K562 (cell line): ENCODE results near the gene THAP11. TPM values are rescaled to one million over a fixed set of nuclear protein-coding genes. Genes with fewer than 3 reads are reported as not detected.
A peak's percentile ranks its signal among the peaks of the same experiment; 100 is the strongest.

ENCODE experiments used
- ATF7 ChIP-seq: fragments of 450-650 bp; IDR thresholded peaks from 2 replicates; pipeline ENCODE4 v1.7.1; 2014; ENCODE audit warnings: mild to moderate bottlenecking, moderate library complexity
- BACH1 ChIP-seq: fragments of 200-800 bp; sonication (Bioruptor generic); IDR thresholded peaks from 2 replicates; pipeline ENCODE4 v1.6.1; 2016; ENCODE audit warnings: missing genetic modification characterization, missing compliant biosample characterization
- JUND ChIP-seq, 2 experiments: IDR thresholded peaks; 2 replicates in 1 of 2; 3 replicates in 1 of 2; pipeline ENCODE4 v1.6.1; 2011; ENCODE audit warnings: borderline replicate concordance in 2 of 2, low read depth in 2 of 2, low read length in 2 of 2, improper control_type of control experiment in 1 of 2, missing biosample characterization in 1 of 2, missing genetic modification characterization in 1 of 2, missing genetic modification reagents in 1 of 2
- KLF13 ChIP-seq: fragments of 450-650 bp; IDR thresholded peaks from 2 replicates; pipeline ENCODE4 v1.6.1; 2016; ENCODE audit warnings: missing genetic modification characterization, low read depth, mild to moderate bottlenecking, missing compliant biosample characterization, moderate library complexity, borderline replicate concordance
- MAFG ChIP-seq: fragments of 450-650 bp; conservative IDR thresholded peaks from 2 replicates; pipeline ENCODE4 v1.6.1; 2016; ENCODE audit warnings: missing genetic modification characterization, missing compliant biosample characterization
- MECOM ChIP-seq: fragments of 250-450 bp; sonication (Bioruptor Pico); IDR thresholded peaks from 2 replicates; pipeline ENCODE4 v1.8.0; 2022; ENCODE audit warnings: inconsistent platforms
- MGA ChIP-seq: fragments of 450-650 bp; IDR thresholded peaks from 2 replicates; pipeline ENCODE4 v1.6.1; 2016; ENCODE audit warnings: mild to moderate bottlenecking, moderate library complexity
- RBM25 ChIP-seq: fragments of 200-400 bp; formaldehyde crosslinking; IDR thresholded peaks from 2 replicates; pipeline ENCODE4 v1.6.1; 2018; ENCODE audit warnings: low read length, low read depth, moderate library complexity; ENCODE audit not compliant: severe bottlenecking
- RBM39 ChIP-seq: fragments of 200-400 bp; formaldehyde crosslinking; optimal IDR thresholded peaks from 2 replicates; pipeline ENCODE3; 2018; ENCODE audit warnings: low read depth, low read length
- SMARCC2 ChIP-seq: fragments of 450-650 bp; IDR thresholded peaks from 2 replicates; pipeline ENCODE4 v1.6.1; 2017; ENCODE audit warnings: antibody characterized with exemption, moderate library complexity, mild to moderate bottlenecking, low read depth
- SRSF9 ChIP-seq: fragments of 200-400 bp; formaldehyde crosslinking; IDR thresholded peaks from 2 replicates; pipeline ENCODE4 v1.6.1; 2017; ENCODE audit warnings: low read depth, low read length, borderline replicate concordance
- ZNF280A ChIP-seq: fragments of 450-650 bp; IDR thresholded peaks from 2 replicates; pipeline ENCODE4 v1.6.1; 2018; ENCODE audit warnings: mild to moderate bottlenecking, low read depth; ENCODE audit not compliant: partially characterized antibody
- polyA plus RNA-seq, 8 experiments: library from polyadenylated mRNA; depleted of rRNA in 4 of 8; stranded (reverse) in 5 of 8; unstranded in 3 of 8; fragments of >200 nt; fragmentation: Nextera tagmentation in 2 of 8; fragmentation: Illumina TruSeq in 1 of 8; extraction: Ambion mirVana in 2 of 8; extraction: Trizol in 1 of 8; gene quantifications; 2 replicates each; pipeline versions ENCODE4 v1.2.1 to v1.2.3, GENCODE V29; 2011 to 2014; ENCODE audit warnings: inconsistent platforms in 1 of 8, missing spikeins in 1 of 8
- total RNA-seq, 7 experiments: library from RNA; depleted of rRNA in 6 of 7; stranded (reverse); fragments of >200 nt in 6 of 7; fragmentation: Illumina TruSeq in 2 of 7; extraction: Trizol in 2 of 7; gene quantifications; 2 replicates each; pipeline versions ENCODE4 v1.2.1 to v1.2.3, GENCODE V29; 2011 to 2021; ENCODE audit warnings: low replicate concordance in 1 of 7

Gene THAP11
- total and polyA plus RNA-seq, 9 of the 15 experiments (the other 6 are each of a cell fraction or from before 2014, with no cell fraction given), result 2.4 to 31.6 (median 21.4) TPM

- TF ChIP-seq MGA (no peak), RBM25 (peak; percentile 9), SRSF9 (no peak), KLF13 (no peak; the same call in 1 of the 2 replicates), JUND (IDR thresholded peaks at IDR 0.05; ENCODE audit: borderline replicate concordance, low read depth, low read length) (peak; percentile 34; the same call in 1 of the 2 replicates), JUND (tag; IDR thresholded peaks at IDR 0.05; ENCODE audit: borderline replicate concordance, low read depth, low read length) (no peak; the same call in 2 of the 3 replicates), RBM39 (no peak), MAFG (tag) (no peak), ZNF280A (no peak), ATF7 (peak; percentile 71; the same call in 1 of the 2 replicates), MECOM (CRISPR knock-in tag) (no peak), BACH1 (peak; percentile 88; the same call in 1 of the 2 replicates), SMARCC2 (no peak)
Measured at GRCh38 chr16:67806428-67807147, 35.5 kb upstream of the THAP11 start, which contains the start of the genes RANBP10 and TSNAXIP1 (continued).
